ENCODE measurements around the gene FGGY.
A peak's percentile ranks its signal among the peaks of the same experiment; 100 is the strongest.
"Not testable (repeated sequence)": the region's sequence is repeated elsewhere in the genome, so short reads cannot be mapped to it uniquely, and the experiment has no call there.

The FGGY gene

DNA sequence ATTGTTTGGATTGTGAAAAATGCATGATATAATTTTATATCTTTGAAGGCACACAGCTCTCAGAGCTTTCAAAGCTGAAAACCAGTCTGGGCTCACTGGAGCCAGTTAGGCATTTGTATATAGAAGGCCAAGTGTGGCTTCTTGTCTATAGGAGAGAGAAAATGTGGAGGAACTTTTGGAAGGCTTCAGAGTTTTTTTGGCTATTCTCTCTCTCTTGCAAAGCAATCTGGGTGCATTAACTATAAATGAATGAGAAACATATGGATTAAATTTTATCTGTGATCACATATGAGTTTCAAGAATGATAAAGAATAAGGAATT is 301.2 kb downstream of the FGGY start:
- no peak for DNase-seq

DNA sequence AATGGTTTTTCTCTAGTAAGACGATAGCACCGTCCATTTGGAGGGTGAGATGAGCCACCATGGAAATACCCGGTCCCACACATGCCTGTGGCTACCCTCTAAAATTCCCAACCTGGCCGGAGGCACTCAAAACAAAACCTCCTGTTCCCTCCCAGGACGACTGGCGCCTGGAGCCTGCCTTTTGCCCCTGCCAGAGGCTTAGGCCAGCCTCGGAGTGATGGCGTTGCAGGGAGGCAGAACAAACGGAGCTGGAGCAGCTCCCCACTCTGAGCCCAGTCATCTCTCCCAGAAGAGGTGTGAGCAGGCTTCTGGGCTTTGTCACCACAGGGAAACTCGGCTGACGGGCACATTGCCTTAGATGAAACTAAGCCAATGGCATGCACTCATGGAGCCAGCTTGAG is 304.1 kb downstream of the FGGY start:
- no peak for DNase-seq

DNA sequence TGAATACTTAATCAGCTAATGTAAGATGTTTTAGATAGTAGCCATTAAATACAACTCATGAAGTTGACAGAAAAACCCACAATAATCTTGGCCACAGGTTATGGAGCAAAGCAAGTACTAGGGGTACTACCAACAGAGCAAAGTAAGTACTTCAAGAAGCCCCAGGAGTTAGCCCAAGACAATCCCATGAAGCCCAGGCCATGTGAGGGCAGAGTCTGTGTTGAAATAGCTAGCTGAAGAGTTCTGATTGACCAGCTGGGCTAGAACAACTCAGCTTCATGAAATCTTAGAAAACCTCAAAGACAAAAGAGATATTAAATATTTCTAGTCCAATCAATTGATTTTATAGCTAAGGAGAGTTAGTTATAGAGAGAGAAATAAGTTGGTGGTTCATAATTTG is 304.9 kb downstream of the FGGY start:
- no peak for DNase-seq

DNA sequence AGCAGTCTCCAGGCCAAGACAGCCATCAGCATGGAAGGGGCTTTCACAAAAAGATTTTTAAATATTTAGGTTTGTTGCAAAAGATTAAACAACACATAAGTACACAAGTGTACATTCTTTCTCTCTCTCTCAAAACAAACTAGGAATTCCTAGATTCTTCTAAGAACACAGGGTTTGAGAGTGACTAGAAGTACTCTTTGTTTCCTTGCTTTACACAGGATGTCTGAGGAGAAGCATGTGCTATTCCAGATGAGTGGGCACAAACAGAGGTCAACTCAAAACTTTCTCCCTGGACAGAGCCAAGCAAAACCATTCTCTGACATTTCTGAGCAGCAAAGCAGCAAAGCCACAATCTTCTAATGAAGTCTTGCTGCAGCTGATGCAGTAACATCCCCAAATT is 307.3 kb downstream of the FGGY start:
- DNase-seq, result no peak

DNA sequence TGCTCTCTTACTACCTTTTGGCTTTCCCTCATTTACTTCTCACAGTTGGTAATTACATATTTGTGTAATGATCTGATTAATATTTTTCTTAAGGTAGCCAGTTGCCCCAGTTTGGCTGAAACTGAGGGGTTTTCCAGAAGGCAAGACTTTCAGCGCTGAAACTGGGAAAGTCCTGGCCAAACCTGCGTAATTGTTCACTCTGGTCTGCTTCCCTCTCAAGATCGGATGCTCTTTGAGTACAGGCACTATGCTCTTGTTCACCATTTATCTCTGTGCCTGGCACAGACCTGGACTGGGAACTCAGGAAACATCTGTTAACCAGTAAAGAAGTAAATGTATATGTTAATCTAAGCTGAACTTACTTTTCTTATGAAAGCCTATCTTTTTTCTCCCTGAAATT is 308.3 kb downstream of the FGGY start:
- DNase-seq, result no peak

DNA sequence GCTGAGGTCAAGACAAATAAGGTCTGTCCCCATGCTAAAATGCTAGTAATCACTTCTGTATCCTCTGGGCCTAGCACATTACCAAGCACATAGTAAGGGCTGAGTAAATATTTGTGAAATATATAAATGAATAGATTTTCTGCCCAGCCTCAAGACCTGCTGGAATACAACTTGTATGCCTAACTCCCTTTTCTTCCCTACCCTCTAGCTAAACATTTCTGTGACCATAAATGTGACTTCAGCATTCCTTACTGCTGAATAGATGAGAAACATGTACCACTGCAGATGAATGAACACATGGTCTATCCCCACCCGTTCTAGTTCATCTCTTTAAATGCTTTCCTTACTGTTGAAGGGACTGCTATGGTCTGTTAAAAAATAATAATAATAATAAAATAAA is 308.9 kb downstream of the FGGY start:
- no peak for DNase-seq

DNA sequence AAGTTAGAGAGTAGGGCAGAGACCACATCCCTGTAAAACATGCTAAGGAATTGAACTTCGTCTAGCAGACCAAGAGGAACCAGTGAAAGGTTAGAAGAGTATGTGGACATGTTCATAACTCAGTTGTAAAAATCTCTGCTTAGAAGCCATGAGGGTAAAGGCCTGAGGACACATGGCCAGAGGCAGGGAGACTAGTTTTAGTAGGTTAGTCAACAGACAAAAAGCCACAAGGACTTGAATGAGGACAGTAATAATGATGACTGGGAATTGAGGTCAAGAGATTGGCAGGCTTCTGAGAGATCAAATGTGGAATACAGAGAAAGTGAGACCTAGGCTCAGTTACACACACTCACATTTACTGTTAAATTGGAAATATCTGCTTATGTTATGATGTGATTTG is 312.4 kb downstream of the FGGY start:
- DNase-seq, result no peak

DNA sequence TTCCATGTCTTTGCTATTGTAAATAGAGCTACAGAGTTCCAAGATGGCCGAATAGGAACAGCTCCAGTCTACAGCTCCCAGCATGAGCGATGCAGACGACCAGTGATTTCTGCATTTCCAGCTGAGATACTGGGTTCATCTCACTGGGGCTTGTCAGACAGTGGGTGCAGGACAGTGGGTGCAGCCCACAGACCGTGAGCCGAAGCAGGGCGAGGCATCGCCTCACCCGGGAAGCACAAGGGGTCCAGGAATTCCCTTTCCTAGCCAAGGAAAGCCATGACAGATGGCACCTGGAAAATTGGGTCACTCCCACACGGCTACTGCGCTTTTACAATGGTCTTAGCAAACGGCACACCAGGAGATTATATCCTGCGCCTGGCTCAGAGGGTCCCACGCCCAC is 313.6 kb downstream of the FGGY start:
- DNase-seq, result not testable (repeated sequence)

DNA sequence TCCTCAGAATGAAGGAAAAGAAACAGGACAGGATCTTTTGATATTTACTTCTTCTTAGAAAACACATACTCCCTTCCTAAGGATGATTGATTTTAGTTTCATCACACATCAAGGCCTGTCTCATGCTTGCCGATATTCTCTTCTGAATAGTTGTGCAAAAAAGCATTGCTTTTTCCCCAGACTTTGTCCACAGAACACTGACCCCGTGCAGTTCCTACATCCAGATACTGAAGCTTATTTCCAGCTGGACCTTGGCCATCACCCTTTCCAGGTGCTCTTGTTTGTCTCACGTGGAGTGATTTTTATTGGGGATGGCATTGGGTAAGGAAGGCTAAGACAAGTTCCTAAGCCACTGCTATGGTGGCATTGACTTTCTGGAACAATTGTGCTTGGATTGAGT is 320.5 kb downstream of the FGGY start:
- no peak for DNase-seq

DNA sequence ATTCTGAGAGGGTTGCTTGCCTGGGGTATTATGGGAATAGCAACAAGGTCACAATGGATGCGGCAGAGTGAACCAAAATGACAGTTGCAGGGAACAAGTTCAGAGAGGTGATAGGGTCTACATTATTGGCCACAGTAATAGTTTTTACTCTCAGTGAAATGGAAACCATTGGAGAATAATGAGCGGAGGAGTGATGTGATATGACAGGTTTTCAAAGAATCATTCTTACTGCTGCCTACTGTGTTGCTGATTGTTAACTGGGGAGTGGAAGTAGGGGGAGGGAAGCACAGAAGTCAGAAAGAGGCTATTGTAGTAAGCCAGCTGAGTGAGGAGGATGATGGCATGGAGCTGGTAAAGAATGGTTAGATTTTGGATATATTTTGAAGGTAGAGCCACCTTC is 322.7 kb downstream of the FGGY start:
- no peak for DNase-seq

DNA sequence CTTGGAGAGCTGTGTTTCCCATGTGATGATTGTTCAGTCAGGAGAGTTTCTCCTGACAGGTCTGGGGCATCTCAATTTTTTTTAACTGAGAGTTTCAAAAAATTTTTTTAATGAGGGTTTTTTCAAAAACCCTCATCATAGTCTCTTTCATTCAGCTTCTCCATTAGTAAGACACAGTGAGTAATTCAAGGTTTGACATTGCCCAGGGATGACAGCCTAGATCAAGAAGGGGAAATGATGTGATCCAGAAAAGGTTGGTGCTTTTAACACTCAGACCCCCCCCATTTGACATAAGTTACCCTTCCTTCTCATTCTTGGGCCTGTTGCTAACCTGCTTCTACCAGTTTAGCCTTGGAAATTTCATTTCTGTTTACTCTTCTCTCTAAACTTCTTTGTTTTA is 328.5 kb downstream of the FGGY start:
- no peak for DNase-seq

DNA sequence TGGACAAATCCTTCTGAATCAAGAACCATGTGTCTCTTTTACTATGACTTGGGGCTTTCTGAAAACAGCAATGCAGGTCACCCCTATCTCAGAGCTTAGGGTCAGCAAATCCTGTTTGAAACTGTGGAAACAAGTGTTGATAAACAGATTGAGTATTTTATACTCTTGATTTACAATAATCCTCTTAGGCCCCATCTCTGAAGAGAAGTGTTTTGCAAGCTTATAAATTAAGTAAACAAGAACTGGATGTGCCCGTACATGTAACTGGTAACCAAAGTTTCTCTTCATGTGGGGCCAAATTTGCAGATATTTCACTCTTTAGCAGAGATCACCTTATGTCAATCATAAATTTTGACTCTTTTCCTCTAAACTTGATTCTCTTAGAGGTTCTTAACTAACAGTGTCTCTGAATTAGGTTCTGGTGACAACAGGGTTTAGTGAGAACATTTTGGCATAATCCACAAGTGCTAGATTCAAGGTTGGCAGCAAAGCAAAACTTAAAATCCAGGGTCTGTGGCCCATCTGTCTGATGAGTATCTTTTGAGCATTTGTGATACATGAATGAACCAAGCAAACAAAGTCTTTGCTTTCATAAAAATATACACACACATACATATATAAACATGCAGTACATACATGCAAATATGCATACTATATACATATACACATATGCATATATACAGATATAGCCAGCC is 334.8 kb downstream of the FGGY start:
- DNase-seq, result no peak

DNA sequence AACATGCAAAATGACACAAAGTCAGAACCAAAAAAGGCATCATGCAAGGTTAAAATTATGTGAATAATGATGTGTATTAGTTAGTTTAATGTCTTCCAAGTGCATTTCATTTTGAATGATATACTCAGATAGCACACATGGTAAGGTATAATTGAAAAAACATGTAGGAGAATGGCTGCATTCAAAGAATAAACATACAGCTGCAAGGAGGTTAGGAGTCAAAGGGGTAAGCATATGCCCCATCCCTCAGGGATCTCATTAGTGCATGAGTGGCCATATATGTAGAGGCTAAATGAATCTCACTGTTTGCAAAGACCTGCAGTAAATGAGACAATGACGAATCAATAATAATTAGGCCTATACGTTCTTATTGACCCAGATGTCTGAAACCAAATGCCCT is 338.2 kb downstream of the FGGY start:
- no peak for DNase-seq

DNA sequence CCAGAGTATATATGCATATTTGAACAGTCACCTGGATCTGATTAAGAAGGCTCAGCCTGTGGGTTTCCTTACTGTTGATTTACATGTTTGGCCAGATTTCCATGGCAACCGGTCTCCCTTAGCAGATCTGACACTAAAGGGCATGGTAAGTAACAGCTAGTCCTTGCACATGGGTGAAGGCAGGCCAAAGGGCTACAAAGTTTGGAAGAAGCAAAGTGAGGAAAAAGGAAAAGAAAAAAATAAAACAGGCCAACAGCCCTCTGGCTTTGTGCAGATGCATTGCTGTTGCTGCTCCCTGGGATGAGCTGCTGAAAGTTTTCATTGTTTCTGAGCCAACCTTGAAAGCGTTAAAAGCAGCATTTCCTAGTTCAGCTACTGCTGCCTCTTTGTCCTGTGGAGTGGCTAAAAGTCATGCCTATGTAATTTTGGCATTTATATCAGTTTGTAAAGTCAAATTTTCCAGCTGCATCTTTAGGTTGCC is 341.4 kb downstream of the FGGY start:
- DNase-seq, result no peak

DNA sequence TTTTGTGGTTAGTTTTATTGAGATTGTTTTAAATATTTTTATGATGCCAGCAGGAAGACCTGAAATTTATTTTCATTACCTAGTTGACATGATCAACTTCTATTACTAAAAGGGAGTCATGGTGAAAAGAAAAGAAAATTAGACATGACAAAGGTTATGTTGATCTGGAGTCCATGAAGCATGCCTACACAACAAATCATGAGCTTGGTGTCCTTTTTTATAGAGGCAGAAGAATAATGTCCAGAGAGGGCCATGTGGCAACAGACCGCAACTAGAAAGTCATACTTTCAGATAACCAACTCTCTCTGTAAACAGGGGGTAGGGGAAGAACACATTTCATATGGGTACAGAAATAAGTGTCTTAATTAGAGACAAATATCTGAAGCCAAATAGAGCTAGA is 342.4 kb downstream of the FGGY start:
- DNase-seq, result no peak

DNA sequence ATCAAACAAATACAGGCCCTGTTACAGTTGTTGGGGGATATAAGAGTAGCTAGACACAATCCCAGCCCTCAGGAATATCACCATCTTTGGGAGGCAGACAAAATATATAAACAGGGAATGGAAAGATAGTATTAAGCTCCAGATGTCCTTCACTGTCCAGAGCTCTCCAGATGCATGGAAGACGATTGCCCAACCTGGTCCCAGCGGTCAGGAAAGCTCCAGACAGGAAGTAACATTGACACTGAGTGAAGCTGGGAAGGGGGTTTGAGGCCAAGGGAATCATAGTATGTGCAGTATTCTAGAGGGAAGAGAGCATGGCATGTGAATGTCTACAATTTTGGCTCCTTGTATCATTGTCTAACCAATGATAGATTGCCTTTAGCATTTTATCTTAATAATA is 344.0 kb downstream of the FGGY start:
- no peak for DNase-seq

DNA sequence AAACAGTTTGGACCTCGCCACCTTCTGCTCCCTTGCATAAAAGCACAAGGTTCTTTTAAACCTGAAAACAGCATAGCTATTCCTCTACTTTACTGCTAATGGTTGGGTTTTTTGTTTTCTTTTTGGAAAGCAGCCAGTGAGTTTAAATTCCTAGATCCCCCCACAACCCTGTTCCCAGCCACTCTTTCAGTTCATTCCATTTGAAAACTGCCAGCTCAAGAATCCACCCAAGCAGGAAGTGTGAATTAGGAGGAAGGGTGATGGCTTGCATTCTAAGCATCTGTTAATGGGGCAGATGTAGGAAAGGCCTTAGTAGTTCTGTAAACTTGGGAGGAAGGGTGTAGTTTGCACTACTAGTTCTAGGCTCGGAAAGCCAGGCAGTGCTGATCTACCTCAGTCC is 344.9 kb downstream of the FGGY start:
- DNase-seq, result peak; percentile 14

DNA sequence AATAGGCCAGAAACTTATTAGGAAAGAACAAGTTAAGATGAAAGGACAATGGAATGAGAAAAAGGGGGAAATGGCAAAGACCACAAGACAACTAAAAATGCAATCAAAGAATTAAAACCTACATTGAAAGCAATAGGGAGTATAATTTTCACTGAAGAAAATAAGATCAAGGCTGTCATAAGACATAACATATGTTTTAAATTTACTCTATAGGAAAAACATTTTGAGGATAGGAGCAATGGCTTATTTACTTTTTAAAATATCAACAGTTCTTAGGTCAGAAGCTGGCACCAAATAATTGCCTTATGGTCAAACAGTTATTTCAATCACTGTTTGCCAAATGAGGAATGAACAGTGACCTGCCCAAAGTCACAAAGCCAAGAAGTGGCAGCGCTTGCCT is 346.6 kb downstream of the FGGY start:
- no peak for DNase-seq

DNA sequence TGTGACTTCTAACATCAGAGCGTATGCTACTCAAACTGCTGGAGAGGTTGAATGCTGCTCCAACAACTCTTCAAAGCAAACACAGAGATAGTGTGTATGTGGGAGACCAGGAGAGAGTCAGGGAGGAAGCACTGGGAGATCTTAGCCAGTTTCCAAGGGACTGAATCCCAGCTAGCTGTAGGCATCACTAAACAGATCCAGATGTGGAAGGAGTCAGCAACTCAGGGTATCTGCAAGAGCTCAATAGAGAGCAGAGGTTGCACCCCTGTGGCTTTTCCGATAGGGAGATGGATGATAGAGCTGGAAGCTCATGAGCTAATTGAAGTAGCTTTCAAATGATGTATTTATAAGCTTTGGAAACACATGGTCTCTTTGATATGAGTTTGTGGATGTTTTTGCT is 349.0 kb downstream of the FGGY start:
- no peak for DNase-seq

DNA sequence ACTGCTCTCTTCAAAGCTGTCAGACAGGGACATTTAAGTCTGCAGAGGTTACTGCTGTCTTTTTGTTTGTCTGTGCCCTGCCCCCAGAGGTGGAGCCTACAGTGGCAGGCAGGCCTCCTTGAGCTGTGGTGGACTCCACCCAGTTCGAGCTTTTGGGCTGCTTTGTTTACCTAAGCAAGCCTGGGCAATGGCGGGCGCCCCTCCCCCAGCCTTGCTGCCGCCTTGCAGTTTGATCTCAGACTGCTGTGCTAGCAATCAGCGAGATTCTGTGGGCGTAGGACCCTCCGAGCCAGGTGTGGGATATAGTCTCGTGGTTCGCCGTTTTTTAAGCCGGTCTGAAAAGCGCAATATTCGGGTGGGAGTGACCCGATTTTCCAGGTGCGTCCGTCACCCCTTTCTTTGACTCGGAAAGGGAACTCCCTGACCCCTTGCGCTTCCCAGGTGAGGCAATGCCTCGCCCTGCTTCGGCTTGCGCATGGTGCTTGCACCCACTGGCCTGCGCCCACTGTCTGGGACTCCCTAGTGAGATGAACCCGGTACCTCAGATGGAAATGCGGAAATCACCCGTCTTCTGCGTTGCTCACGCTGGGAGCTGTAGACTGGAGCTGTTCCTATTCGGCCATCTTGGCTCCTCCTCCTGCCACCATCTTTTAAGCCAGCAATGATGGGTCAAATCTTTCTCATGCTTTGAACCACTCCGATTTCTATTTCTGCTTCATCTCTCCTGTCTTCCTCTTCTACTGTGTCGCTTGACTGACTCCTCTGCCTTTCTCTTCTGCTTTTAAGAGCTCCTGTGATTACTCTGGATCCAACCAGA is 356.5 kb downstream of the FGGY start:
- not testable (repeated sequence) for DNase-seq

DNA sequence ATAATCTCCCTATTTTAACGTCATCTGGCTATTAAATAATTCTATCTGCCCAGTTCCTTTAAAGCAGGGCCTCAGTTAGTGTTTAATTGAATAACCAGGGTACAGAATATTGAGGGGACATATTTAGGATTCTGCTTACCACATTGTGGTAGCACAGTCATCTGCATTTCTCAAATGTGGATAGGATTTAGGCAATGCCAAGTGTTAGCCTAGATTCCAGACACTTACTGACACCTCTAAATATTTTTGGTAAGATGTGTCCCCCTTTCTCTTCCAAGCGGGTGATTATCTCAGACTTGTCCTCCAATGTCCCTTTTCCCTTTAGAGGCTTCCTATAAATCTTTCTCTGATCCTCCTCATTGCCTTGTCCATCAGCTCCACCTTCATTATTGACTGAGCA is 357.1 kb downstream of the FGGY start:
- DNase-seq, result no peak

DNA sequence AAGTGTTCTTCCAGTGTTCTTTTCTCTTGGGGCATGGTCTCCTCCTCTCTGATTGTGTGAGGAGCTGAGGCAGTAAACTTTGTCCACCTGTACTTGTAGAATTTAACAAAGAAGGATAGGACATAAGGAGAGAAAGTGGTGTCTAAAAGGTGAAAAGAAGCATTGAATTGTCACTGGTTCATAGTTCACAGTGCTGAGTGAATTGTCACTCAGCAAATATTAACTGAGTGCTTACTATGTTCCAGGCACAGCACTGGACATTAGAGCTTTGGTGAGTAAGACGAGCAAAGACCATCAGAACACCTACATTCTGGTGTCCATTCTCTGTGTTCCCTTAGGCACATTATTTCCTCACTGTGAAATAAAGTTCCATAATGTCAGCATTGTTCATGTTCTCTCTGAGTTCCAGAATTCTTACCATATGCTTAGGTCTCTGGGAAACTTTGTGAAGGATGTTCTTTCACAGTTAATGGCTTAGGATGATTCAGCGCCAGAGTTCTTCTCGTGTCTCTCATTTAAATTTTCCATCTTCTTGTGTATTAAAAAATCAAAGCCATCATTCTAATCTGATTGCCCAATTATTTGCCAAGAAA is 361.1 kb downstream of the FGGY start:
- DNase-seq, result no peak

DNA sequence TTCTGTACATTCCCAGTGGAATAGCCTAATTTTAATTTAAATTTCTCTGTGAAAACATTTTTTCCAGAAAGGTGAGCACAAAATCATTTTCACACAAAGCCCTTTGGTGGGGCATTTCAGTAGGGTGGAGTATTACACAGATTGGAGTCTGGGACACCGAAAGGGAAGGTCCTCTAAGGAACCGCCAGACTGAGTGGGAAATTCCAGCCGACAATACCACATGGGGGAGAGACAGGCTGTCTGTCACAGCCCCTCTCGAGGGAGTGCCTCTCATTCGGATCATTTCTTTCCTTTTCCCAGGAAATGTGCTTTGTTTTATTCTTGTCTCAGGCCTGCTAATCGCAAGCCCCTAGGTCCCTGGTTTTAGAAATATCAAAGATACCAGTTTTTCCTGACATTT is 367.3 kb downstream of the FGGY start:
- DNase-seq, result no peak

DNA sequence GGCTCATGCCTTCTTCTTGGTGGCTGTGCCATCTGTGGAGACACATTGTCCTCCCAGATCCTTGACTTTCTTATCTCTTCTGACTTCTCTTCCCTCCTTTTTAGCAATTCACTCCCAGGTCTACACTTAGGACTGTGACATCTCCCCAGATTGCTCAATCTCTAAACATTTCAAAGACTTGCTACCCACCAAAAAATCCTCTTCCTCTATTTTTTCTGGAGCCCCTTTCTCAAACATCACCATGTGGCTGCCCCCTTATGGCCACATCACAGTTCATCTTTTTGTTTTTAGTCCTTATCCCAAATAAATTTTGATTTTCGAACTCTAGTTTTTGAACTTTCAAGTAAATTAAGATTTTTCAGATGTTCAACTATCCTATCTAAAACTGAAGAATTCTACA is 369.2 kb downstream of the FGGY start:
- DNase-seq, result no peak
